ENCODE measurements around the gene SPOCD1. TPM values are rescaled to one million over a fixed set of nuclear protein-coding genes. Genes with fewer than 3 reads are reported as not detected.

The SPOCD1 gene
- polyA plus RNA-seq, 1 of the 3 experiments (the other 2 are of a cell fraction) = 10.7 TPM

DNA sequence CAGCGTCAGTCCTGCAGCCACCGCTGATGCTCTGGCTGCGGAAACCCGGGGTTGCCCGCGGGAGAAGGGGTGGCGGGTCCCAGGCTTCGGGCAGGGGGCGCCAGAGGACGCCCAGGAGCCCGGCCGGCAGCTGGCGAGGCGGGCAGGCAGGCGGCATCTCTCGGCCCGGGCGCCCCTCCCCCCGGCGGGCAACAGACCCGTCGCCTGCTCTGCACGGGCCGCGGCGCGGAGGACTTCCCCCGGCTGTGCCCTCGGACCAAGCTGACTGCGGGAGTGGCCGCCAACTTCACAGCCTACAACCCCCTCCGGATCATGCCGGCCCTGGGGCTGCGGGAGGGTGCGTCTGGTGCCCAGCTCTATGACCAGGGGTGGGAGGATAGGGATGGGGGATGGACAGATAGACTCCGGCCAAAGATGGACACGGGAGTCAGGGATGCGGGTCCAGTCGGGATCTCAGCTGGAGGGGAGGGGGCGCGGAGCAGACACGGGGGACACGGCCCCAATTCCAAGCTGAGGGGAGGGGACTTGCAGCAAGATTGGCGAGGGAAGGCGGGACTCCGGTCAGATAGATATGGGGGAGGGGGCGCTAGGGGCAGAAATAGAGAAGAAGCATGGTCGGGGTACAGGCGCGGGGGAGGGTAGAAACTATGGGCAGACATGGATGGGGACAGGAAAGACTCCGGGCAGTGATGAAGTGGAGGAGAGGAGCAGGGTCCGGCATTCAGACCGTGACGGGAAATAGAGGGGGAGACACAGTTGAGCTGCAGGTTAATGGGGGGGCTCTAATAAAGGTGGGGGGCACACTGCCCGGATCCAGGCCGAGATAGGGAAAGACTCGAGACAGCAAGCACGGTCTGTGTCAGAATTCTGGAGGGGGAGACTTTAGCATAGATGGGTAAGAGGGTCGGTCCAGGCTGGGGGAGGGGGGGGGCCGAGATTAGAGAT, 52.8 kb downstream of the SPOCD1 start:
- Histone ChIP-seq H3K27ac (ENCODE audit: low read depth in 2 of 2, low read length in 1 of 2) (peak overlapping the region in 1 of 2 experiments; percentile 85; a peak in 2 of 4 replicates), H3K9me3 (no peaks in the 10 kb centered on the region), H3K9me2 (no peaks in the 10 kb centered on the region), H3K27me3 (ENCODE audit: insufficient read depth) (no peaks in the 10 kb centered on the region), H3K79me2 (ENCODE audit: insufficient read depth) (peaks cover 14% of the 10 kb centered on the region; the same call in 1 of the 2 replicates), H2AFZ (ENCODE audit: low read depth) (peak overlapping the region; percentile 91), H3K9ac (peak overlapping the region; percentile 56), H3K4me2 (peak overlapping the region; percentile 99), H3K4me3 (ENCODE audit: low read depth in 2 of 2, low read length in 1 of 2) (peak overlapping the region; percentile 74 to 75), H4K20me1 (ENCODE audit: insufficient read depth) (peaks cover 8% of the 10 kb centered on the region; the same call in 1 of the 2 replicates), H3K4me1 (ENCODE audit: control insufficient read depth in 1 of 2, insufficient read depth in 2 of 2, low read depth in 1 of 2, low read length in 1 of 2) (peaks cover 27 to 66% of the 10 kb centered on the region in 2 experiments), H3K36me3 (replicated peaks in 1 of 2; ENCODE audit: control insufficient read depth in 1 of 2, insufficient read depth in 2 of 2, low read length in 1 of 2) (no peaks in the 10 kb centered on the region), H3F3A (replicated peaks; ENCODE audit: insufficient read depth) (peaks cover 5% of the 10 kb centered on the region)
- CTCF ChIA-PET = interaction anchor here (0.6 to 25.0 kb wide), 32 partner anchors 10 to 310 kb away, joined by 3 to 707 read pairs (median 5); partner anchors contain the start of genes COL16A1, PTP4A2 and TMEM39B
- WGBS (ENCODE audit: low lambda C conversion rate) = 2% methylated on average over 28 of the region's 60 CpGs
- no peak for TF ChIP-seq RXRA (IDR thresholded peaks at IDR 0.05; ENCODE audit: borderline replicate concordance, low read depth)
- peak; percentile 73 for TF ChIP-seq MXI1 (IDR thresholded peaks at IDR 0.05; ENCODE audit: low read depth, low read length)
- no peak for TF ChIP-seq SIN3A (IDR thresholded peaks at IDR 0.05; ENCODE audit: borderline replicate concordance, low read depth, low read length)
- TF ChIP-seq YY1 (IDR thresholded peaks at IDR 0.05; ENCODE audit: low read depth) = no peak
- peak; percentile 67 for TF ChIP-seq CHD2 (IDR thresholded peaks at IDR 0.05; ENCODE audit: low read length, partially characterized antibody)
- TF ChIP-seq, protein P1, sequence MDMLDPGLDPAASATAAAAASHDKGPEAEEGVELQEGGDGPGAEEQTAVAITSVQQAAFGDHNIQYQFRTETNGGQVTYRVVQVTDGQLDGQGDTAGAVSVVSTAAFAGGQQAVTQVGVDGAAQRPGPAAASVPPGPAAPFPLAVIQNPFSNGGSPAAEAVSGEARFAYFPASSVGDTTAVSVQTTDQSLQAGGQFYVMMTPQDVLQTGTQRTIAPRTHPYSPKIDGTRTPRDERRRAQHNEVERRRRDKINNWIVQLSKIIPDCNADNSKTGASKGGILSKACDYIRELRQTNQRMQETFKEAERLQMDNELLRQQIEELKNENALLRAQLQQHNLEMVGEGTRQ (IDR thresholded peaks at IDR 0.05; ENCODE audit: borderline replicate concordance, low read depth, low read length) = no peak
- TF ChIP-seq JUND (IDR thresholded peaks at IDR 0.05) = no peak
- TF ChIP-seq MEF2A (IDR thresholded peaks at IDR 0.05; ENCODE audit: borderline replicate concordance, low read depth) = no peak
- TF ChIP-seq EZH2phosphoT487 (IDR thresholded peaks at IDR 0.05; ENCODE audit: borderline replicate concordance, low read depth) = no peak
- peak in 1 of 2 experiments; percentile 34; a peak in 1 of 4 replicates for TF ChIP-seq EP300 (IDR thresholded peaks at IDR 0.05; ENCODE audit: borderline replicate concordance in 1 of 2, low read depth in 1 of 2, low read length in 1 of 2)
- peak; percentile 75 for TF ChIP-seq RAD21 (IDR thresholded peaks at IDR 0.05; ENCODE audit: low read length)
- TF ChIP-seq, protein P2, sequence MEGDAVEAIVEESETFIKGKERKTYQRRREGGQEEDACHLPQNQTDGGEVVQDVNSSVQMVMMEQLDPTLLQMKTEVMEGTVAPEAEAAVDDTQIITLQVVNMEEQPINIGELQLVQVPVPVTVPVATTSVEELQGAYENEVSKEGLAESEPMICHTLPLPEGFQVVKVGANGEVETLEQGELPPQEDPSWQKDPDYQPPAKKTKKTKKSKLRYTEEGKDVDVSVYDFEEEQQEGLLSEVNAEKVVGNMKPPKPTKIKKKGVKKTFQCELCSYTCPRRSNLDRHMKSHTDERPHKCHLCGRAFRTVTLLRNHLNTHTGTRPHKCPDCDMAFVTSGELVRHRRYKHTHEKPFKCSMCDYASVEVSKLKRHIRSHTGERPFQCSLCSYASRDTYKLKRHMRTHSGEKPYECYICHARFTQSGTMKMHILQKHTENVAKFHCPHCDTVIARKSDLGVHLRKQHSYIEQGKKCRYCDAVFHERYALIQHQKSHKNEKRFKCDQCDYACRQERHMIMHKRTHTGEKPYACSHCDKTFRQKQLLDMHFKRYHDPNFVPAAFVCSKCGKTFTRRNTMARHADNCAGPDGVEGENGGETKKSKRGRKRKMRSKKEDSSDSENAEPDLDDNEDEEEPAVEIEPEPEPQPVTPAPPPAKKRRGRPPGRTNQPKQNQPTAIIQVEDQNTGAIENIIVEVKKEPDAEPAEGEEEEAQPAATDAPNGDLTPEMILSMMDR (IDR thresholded peaks at IDR 0.05) = peak; percentile 62
- TF ChIP-seq RFX5 (IDR thresholded peaks at IDR 0.05; ENCODE audit: low read length) = 0 out of 2 replicates have a peak, but pooled peaks have one; percentile 39
- no peak for TF ChIP-seq TCF12 (IDR thresholded peaks at IDR 0.05)
- peak; percentile 72; the same call in 1 of the 2 replicates for TF ChIP-seq SMC3 (IDR thresholded peaks at IDR 0.05; ENCODE audit: low read depth, low read length)
- no peak for TF ChIP-seq POLR2AphosphoS5 (IDR thresholded peaks at IDR 0.05; ENCODE audit: low read depth, low read length)
- peak; percentile 97 for DNase-seq
- POLR2A ChIA-PET = interaction anchor here (0.9 to 6.5 kb wide), 7 partner anchors 9 to 118 kb away, joined by 3 to 58 read pairs (median 4); partner anchors contain the start of gene PEF1

Measured in SK-N-SH (cell line).